ENCODE measurements around the gene CCDC106.

- no peak for TF ChIP-seq YY1 (IDR thresholded peaks at IDR 0.05; ENCODE audit: insufficient read depth, insufficient read length)
- no peak for TF ChIP-seq ZNF274 (IDR thresholded peaks at IDR 0.05; ENCODE audit: low read depth, low read length)
- no peak for TF ChIP-seq SUZ12 (IDR thresholded peaks at IDR 0.05; ENCODE audit: extremely low read depth, insufficient read depth, insufficient read length)
These were observed 2.7 kb downstream of the CCDC106 start for GRCh38 chr19:55650602-55651230.

All from NT2/D1 (cell line).